HepG2 (cell line): ENCODE measurements around the gene RTEL1. TPM values are rescaled to one million over a fixed set of nuclear protein-coding genes. Genes with fewer than 3 reads are reported as not detected.

Experiments
- ATAC-seq: fragments of 200-7000 bp; cut with Tn5 transposase; 3 replicates; pipeline ENCODE4 v1.9.1; 2020; ENCODE audit warnings: mild to moderate bottlenecking, moderate library complexity
- BruUV-seq: library from RNA; stranded (reverse); fragments of 400-500 nt; replicated peaks from 2 replicates; lab custom pipeline; 2021; lab: Mats Ljungman, UMichigan
- CTCF ChIA-PET: fragments of 300-600 bp; formaldehyde crosslinking; extraction: SDS; loops from one replicate; lab custom pipeline; 2021; ENCODE audit warnings: low total read pairs, inconsistent platforms, low intra/inter-chr PET ratio; lab: Yijun Ruan, JAX
- POLR2A ChIA-PET: fragments of 350-600 bp; sonication (Branson Sonifier 250); formaldehyde crosslinking; loops from one replicate; lab custom pipeline; 2020; ENCODE audit warnings: antibody characterized with exemption, inconsistent platforms; lab: Yijun Ruan, JAX
- DNase-seq: peaks from one replicate; pipeline ENCODE4 v3.0.0-alpha.2; 2015; ENCODE audit warnings: low spot score
- FAIRE-seq: peaks from 3 replicates; lab custom pipeline; 2011; peaks lifted over from hg19 to GRCh38; lab: Jason Lieb, UNC
- H2AFZ ChIP-seq: one replicate; pipeline ENCODE4 v1.6.1; 2011; ENCODE audit warnings: low read length, inconsistent platforms
- H3K27ac ChIP-seq: fragments of 300-600 bp; 3 replicates; pipeline ENCODE4 v1.8.0; 2011; ENCODE audit warnings: mixed run types, mild to moderate bottlenecking, mixed read lengths, low read length, inconsistent platforms; ENCODE audit not compliant: insufficient read depth; ENCODE audit errors: extremely low read length
- H3K27me3 ChIP-seq, 2 experiments: fragments of 200-600 bp in 1 of 2; 2 replicates in 1 of 2; 3 replicates in 1 of 2; pipeline versions ENCODE4 v1.6.0 to v1.8.0; 2011; ENCODE audit warnings: low read length in 2 of 2, mild to moderate bottlenecking in 2 of 2, moderate library complexity in 2 of 2, inconsistent platforms in 1 of 2; ENCODE audit not compliant: insufficient read depth in 2 of 2, control insufficient read depth in 1 of 2
- H3K36me3 ChIP-seq, 2 experiments: fragments of 200-600 bp in 1 of 2; replicated peaks in 1 of 2; 2 replicates in 1 of 2; 3 replicates in 1 of 2; pipeline versions ENCODE4 v1.5.1 to v1.8.0; 2011; ENCODE audit warnings: low read length in 2 of 2, inconsistent platforms in 1 of 2; ENCODE audit not compliant: insufficient read depth in 2 of 2, control insufficient read depth in 1 of 2
- H3K4me1 ChIP-seq: 2 replicates; pipeline ENCODE4 v1.5.1; 2012; ENCODE audit warnings: low read length, inconsistent platforms; ENCODE audit not compliant: insufficient read depth
- H3K4me2 ChIP-seq: 2 replicates; pipeline ENCODE4 v1.6.0; 2011; ENCODE audit warnings: low read depth, low read length, inconsistent platforms
- H3K4me3 ChIP-seq, 3 experiments: fragments of 200-600 bp in 1 of 3; sonication (generic), shearing (Covaris generic) in 1 of 3; replicated peaks in 1 of 3; 2 replicates each; pipeline ENCODE4 v1.5.1; 2011 to 2016; ENCODE audit warnings: low read length in 3 of 3, inconsistent platforms in 2 of 3, low read depth in 2 of 3, mild to moderate bottlenecking in 2 of 3, control low read depth in 1 of 3, mixed read lengths in 1 of 3; ENCODE audit not compliant: insufficient read depth in 1 of 3
- H3K79me2 ChIP-seq: one replicate; pipeline ENCODE4 v1.6.1; 2011; ENCODE audit warnings: low read length, inconsistent platforms; ENCODE audit not compliant: insufficient read depth
- H3K9ac ChIP-seq: 2 replicates; pipeline ENCODE4 v1.6.0; 2011; ENCODE audit warnings: mild to moderate bottlenecking, low read depth, low read length, inconsistent platforms; ENCODE audit not compliant: insufficient read depth
- H3K9me3 ChIP-seq: 2 replicates; pipeline ENCODE4 v1.5.1; 2012; ENCODE audit warnings: mild to moderate bottlenecking, low read length
- H4K20me1 ChIP-seq: 2 replicates; pipeline ENCODE4 v1.6.0; 2011; ENCODE audit warnings: inconsistent platforms, mild to moderate bottlenecking, low read length, moderate library complexity; ENCODE audit not compliant: insufficient read depth
- ARID3A ChIP-seq: IDR thresholded peaks from 2 replicates; pipeline ENCODE4 v1.6.1; 2012; ENCODE audit warnings: low read depth, low read length, improper control_type of control experiment
- ATAD3A ChIP-seq: sonication (generic); formaldehyde crosslinking; IDR thresholded peaks from 2 replicates; pipeline ENCODE4 v1.4.0; 2020; ENCODE audit warnings: missing genetic modification reagents
- ATF5 ChIP-seq: sonication (generic); formaldehyde crosslinking; IDR thresholded peaks from 2 replicates; pipeline ENCODE4 v1.4.0; 2020; ENCODE audit warnings: mild to moderate bottlenecking, low read depth, missing genetic modification reagents
- ELF3 ChIP-seq: IDR thresholded peaks from 2 replicates; pipeline ENCODE4 v1.6.1; 2016; ENCODE audit warnings: missing genetic modification reagents, missing compliant biosample characterization
- GLI4 ChIP-seq: sonication (generic); formaldehyde crosslinking; IDR thresholded peaks from 2 replicates; pipeline ENCODE4 v1.5.1; 2020; ENCODE audit warnings: missing genetic modification reagents, mild to moderate bottlenecking, moderate library complexity, borderline replicate concordance
- KLF12 ChIP-seq: sonication (generic); formaldehyde crosslinking; IDR thresholded peaks from 2 replicates; pipeline ENCODE4 v1.4.0; 2020; ENCODE audit warnings: missing genetic modification reagents, borderline replicate concordance
- MED13 ChIP-seq: sonication (generic); formaldehyde crosslinking; IDR thresholded peaks from 2 replicates; pipeline ENCODE4 v1.5.0; 2020; ENCODE audit warnings: missing genetic modification reagents
- MXD3 ChIP-seq: IDR thresholded peaks from 2 replicates; pipeline ENCODE4 v1.6.1; 2016; ENCODE audit warnings: mild to moderate bottlenecking, missing biosample characterization, missing genetic modification reagents
- MYNN ChIP-seq: sonication (generic); formaldehyde crosslinking; IDR thresholded peaks from 2 replicates; pipeline ENCODE4 v1.4.0; 2020; ENCODE audit warnings: mild to moderate bottlenecking, low read depth, missing genetic modification reagents
- NAIF1 ChIP-seq: sonication (generic); formaldehyde crosslinking; IDR thresholded peaks from 2 replicates; pipeline ENCODE4 v1.5.0; 2020; ENCODE audit warnings: mild to moderate bottlenecking, missing genetic modification reagents, borderline replicate concordance
- SMAD9 ChIP-seq: sonication (generic); formaldehyde crosslinking; IDR thresholded peaks from 2 replicates; pipeline ENCODE4 v1.5.1; 2020; ENCODE audit warnings: mild to moderate bottlenecking, missing genetic modification reagents
- SMYD3 ChIP-seq: sonication (generic); formaldehyde crosslinking; IDR thresholded peaks from 2 replicates; pipeline ENCODE4 v1.8.1; 2023; ENCODE audit warnings: mild to moderate bottlenecking, missing genetic modification reagents
- TARDBP ChIP-seq: sonication (generic); formaldehyde crosslinking; IDR thresholded peaks from 2 replicates; pipeline ENCODE4 v1.8.0; 2022; ENCODE audit warnings: mild to moderate bottlenecking, missing genetic modification reagents
- TBP ChIP-seq: sonication (generic); formaldehyde crosslinking; IDR thresholded peaks from 2 replicates; pipeline ENCODE4 v1.5.0; 2020; ENCODE audit warnings: missing genetic modification reagents
- TFE3 ChIP-seq: IDR thresholded peaks from 2 replicates; pipeline ENCODE4 v1.6.1; 2016
- ZFP90 ChIP-seq: sonication (generic); formaldehyde crosslinking; IDR thresholded peaks from 2 replicates; pipeline ENCODE4 v1.8.0; 2022; ENCODE audit warnings: missing genetic modification reagents, mild to moderate bottlenecking, inconsistent platforms, borderline replicate concordance
- ZNF766 ChIP-seq: sonication (generic); formaldehyde crosslinking; IDR thresholded peaks from 2 replicates; pipeline ENCODE4 v1.5.0; 2020; ENCODE audit warnings: missing genetic modification reagents, borderline replicate concordance
- ZNF83 ChIP-seq: sonication (generic); formaldehyde crosslinking; IDR thresholded peaks from 2 replicates; pipeline ENCODE4 v1.4.0; 2020; ENCODE audit warnings: missing genetic modification reagents, mild to moderate bottlenecking, borderline replicate concordance
- ZNF850 ChIP-seq: sonication (generic); formaldehyde crosslinking; conservative IDR thresholded peaks from 2 replicates; pipeline ENCODE4 v1.9.0; 2021; ENCODE audit warnings: mild to moderate bottlenecking, missing genetic modification reagents
- ZNF891 ChIP-seq: sonication (generic); formaldehyde crosslinking; IDR thresholded peaks from 2 replicates; pipeline ENCODE4 v1.5.0; 2020; ENCODE audit warnings: mild to moderate bottlenecking, missing genetic modification reagents
- WGBS: methylation state at CpG from one replicate; pipeline ENCODE4 v1.1.6; 2017; ENCODE audit warnings: low lambda C conversion rate; 5-methylcytosine and 5-hydroxymethylcytosine counted together
- in situ Hi-C: cut with HindIII; loops from 2 replicates; pipeline ENCODE4 v1.10.0; 2017; ENCODE audit warnings: low pct_unique_long_range_greater_than_20kb; ENCODE audit not compliant: extremely low pct_ligation_motif_present
- intact Hi-C: fragments of 100-400 bp; cut with micrococcal nuclease; formaldehyde crosslinking; loops from one replicate; pipeline ENCODE4 v1.10.0; 2022; ENCODE audit not compliant: unreplicated experiment
- polyA plus RNA-seq, 8 experiments: library from polyadenylated mRNA; depleted of rRNA in 3 of 8; stranded (reverse) in 7 of 8; unstranded in 1 of 8; fragments of >200 nt; fragmentation: Illumina TruSeq in 4 of 8; extraction: Trizol in 4 of 8; gene quantifications; 2 replicates each; pipeline versions ENCODE4 v1.2.1 to v1.2.3, GENCODE V29; 2011 to 2016; ENCODE audit warnings: low read depth in 4 of 8, missing spikeins in 1 of 8, mixed read lengths in 1 of 8; ENCODE audit not compliant: insufficient read depth in 1 of 8
- total RNA-seq, 5 experiments: library from RNA; depleted of rRNA; stranded (reverse); fragments of >200 nt; fragmentation: Illumina TruSeq; extraction: Trizol; gene quantifications; 2 replicates each; pipeline ENCODE4 v1.2.3, GENCODE V29; 2016; ENCODE audit warnings: low read depth in 1 of 5

Gene RTEL1
- total and polyA plus RNA-seq, 2 of the 13 experiments (the other 11 are each of a cell fraction or from before 2014, with no cell fraction given): 21.8 to 36.4 TPM

- Histone ChIP-seq H3K9ac (peak overlapping the region; percentile 97), H4K20me1 (peaks cover 10% of the 10 kb centered on the region; the same call in 1 of the 2 replicates), H3K79me2 (peaks cover 50% of the 10 kb centered on the region), H3K4me2 (peak overlapping the region; percentile 96), H3K27ac (peak overlapping the region; percentile 81), H2AFZ (no peak overlapping the region), H3K27me3 (no peaks in the 10 kb centered on the region; a peak in 1 of 5 replicates), H3K36me3 (peaks cover 21 to 50% of the 10 kb centered on the region in 2 experiments), H3K9me3 (no peaks in the 10 kb centered on the region), H3K4me3 (peak overlapping the region; percentile 79 to 99 (median 99)), H3K4me1 (peaks cover 36% of the 10 kb centered on the region)
- no peak for FAIRE-seq
- CTCF ChIA-PET: interaction anchor here (1.1 to 3.2 kb wide), 6 partner anchors 32 to 268 kb away, joined by 4 to 15 read pairs (median 6); partner anchors contain the start of genes LIME1 and TPD52L2
- BruUV-seq: TSS peak; percentile 47
- POLR2A ChIA-PET: interaction anchor here (1.2 to 12.4 kb wide), 6 partner anchors 19 to 159 kb away, joined by 3 to 190 read pairs (median 26); partner anchors contain the start of genes GMEB2, LIME1, RTEL1 and SLC2A4RG
- ATAC-seq: no peak
- DNase-seq: no peak
- intact Hi-C loops: loop anchor here (2.0 kb wide), 2 partner anchors 35 to 159 kb away; partner anchors contain the start of gene TPD52L2
- in situ Hi-C loops: loop anchor here (5.0 to 10.0 kb wide), 3 partner anchors 36 to 151 kb away; no protein-coding TSS in a partner anchor
- WGBS: 90% methylated on average over 11 of the region's 12 CpGs
- TF ChIP-seq ZFP90 (CRISPR knock-in tag) (0 out of 2 replicates have a peak, but pooled peaks have one; percentile 51), SMYD3 (no peak), ZNF850 (CRISPR knock-in tag) (0 out of 2 replicates have a peak, but pooled peaks have one; percentile 20), ZNF766 (peak; percentile 61; the same call in 1 of the 2 replicates), ZNF891 (CRISPR knock-in tag) (peak; percentile 56; the same call in 1 of the 2 replicates), ATAD3A (no peak), GLI4 (peak; percentile 16; the same call in 1 of the 2 replicates), ZNF83 (CRISPR knock-in tag) (no peak), ARID3A (no peak), SMAD9 (CRISPR knock-in tag) (0 out of 2 replicates have a peak, but pooled peaks have one; percentile 17), NAIF1 (peak; percentile 37; the same call in 1 of the 2 replicates), TBP (CRISPR knock-in tag) (0 out of 2 replicates have a peak, but pooled peaks have one; percentile 55), TARDBP (CRISPR knock-in tag) (no peak), TFE3 (no peak), ELF3 (CRISPR knock-in tag) (no peak), KLF12 (0 out of 2 replicates have a peak, but pooled peaks have one; percentile 13), ATF5 (no peak), MED13 (peak; percentile 51; the same call in 1 of the 2 replicates), MXD3 (CRISPR knock-in tag) (no peak), MYNN (CRISPR knock-in tag) (no peak)
Observed at GRCh38 chr20:63706027-63706695, 48.0 kb downstream of the RTEL1 start.
